Gastrocnemius medialis (tissue), 4 donors: Measurements from ENCODE around the gene PRDX6. TPM values are rescaled to one million over a fixed set of nuclear protein-coding genes. Genes with fewer than 3 reads are reported as not detected.

Experiments
- ATAC-seq, 2 donors: fragments of 150-250 bp; one replicate each; pipeline ENCODE4 v1.9.1; 2016
- DNase-seq, 2 donors: peaks; one replicate each; pipeline ENCODE4 v3.0.0-alpha.2; 2019
- H3K27ac ChIP-seq, 4 donors: fragments of 200-600 bp; sonication (generic); 1 replicate in 1 of 4; 2 replicates in 3 of 4; pipeline ENCODE4 v1.5.1; 2016 to 2018; ENCODE audit warnings: mild to moderate bottlenecking in 2 of 4, moderate library complexity in 1 of 4
- H3K27me3 ChIP-seq, 3 donors: fragments of 200-600 bp; sonication (generic) in 2 of 3; 1 replicate in 1 of 3; 2 replicates in 2 of 3; pipeline versions ENCODE4 v1.5.1 to v1.6.0; 2016 to 2019; ENCODE audit warnings: mild to moderate bottlenecking in 1 of 3, moderate library complexity in 1 of 3
- H3K36me3 ChIP-seq, 2 donors: fragments of 200-600 bp; sonication (generic) in 1 of 2; one replicate each; pipeline ENCODE4 v1.5.1; 2017 to 2018
- H3K4me1 ChIP-seq, 2 donors: fragments of 200-600 bp; sonication (generic) in 1 of 2; one replicate each; pipeline ENCODE4 v1.5.1; 2016 to 2017; ENCODE audit warnings: mild to moderate bottlenecking in 2 of 2
- H3K4me3 ChIP-seq, 4 donors: fragments of 200-600 bp; sonication (generic) in 3 of 4; 1 replicate in 1 of 4; 2 replicates in 3 of 4; pipeline ENCODE4 v1.5.1; 2016 to 2019; ENCODE audit warnings: mild to moderate bottlenecking in 2 of 4
- H3K9me3 ChIP-seq, 3 donors: fragments of 200-600 bp; sonication (generic) in 2 of 3; 1 replicate in 1 of 3; 2 replicates in 2 of 3; pipeline ENCODE4 v1.5.1; 2016 to 2019
- POLR2A ChIP-seq, 2 donors: fragments of 450-650 bp; IDR thresholded peaks; one replicate each; pipeline ENCODE4 v1.6.1; 2017; ENCODE audit warnings: antibody characterized with exemption in 2 of 2, mild to moderate bottlenecking in 2 of 2, moderate library complexity in 2 of 2
- in situ Hi-C, 4 donors: fragments of 200-750 bp; cut with MboI; loops; one replicate each; pipeline versions ENCODE4 v1.15.0 to v1.8.0; 2017; ENCODE audit warnings: low sequenced_read_pairs in 4 of 4
- intact Hi-C: fragments of 100-400 bp; cut with DNase I; formaldehyde crosslinking; loops from one replicate; pipeline ENCODE4 v1.15.1; 2023; ENCODE audit warnings: low total_unique reads
- total RNA-seq, 4 donors: library from RNA; depleted of rRNA; stranded (reverse); fragments of >200 nt; gene quantifications; one replicate each; pipeline versions ENCODE4 v1.1.0 to v1.2.3, GENCODE V29; 2016
- TF ChIP-seq, protein P1 (sequence below), 5 experiments: fragments of 450-650 bp in 3 of 5; fragments of 200-600 bp in 2 of 5; sonication (generic) in 2 of 5; IDR thresholded peaks in 4 of 5; conservative IDR thresholded peaks in 1 of 5; 1 replicate in 4 of 5; 2 replicates in 1 of 5; pipeline ENCODE4 v1.5.1; 2016 to 2019; ENCODE audit warnings: antibody characterized with exemption in 5 of 5, mild to moderate bottlenecking in 3 of 5, moderate library complexity in 3 of 5

Gene PRDX6
- total RNA-seq, 4 donors from 2014 or later: 493 to 573 (median 554) TPM

DNA sequence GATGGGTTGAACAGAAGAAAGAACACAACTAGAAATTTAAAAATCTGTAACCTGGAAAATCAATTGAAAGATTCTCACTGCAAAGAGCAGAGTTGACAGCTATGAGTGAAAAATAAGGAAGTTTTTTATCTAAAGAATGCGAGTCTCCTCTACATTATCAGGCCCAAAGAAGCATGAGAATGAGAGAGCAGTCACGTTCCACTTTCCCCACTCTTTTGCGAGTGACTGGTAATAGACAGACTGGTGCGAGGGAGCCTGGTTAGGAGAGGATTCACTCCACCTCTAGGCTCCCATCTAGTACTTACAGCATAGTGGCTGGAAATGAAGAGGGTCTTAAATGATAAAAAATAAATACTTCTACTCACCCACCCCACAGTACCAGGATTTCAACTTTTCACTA lies 52.0 kb downstream of the PRDX6 start:
- Histone ChIP-seq H3K27me3 (no peaks in the 10 kb centered on the region), H3K36me3 (no peaks in the 10 kb centered on the region), H3K4me1 (peaks cover 0 to 9% of the 10 kb centered on the region in 2 donors), H3K4me3 (no peak overlapping the region), H3K27ac (no peak overlapping the region), H3K9me3 (no peaks in the 10 kb centered on the region)
- in situ Hi-C loops: no loop called here
- TF ChIP-seq POLR2A (IDR thresholded peaks at IDR 0.05): no peak
- TF ChIP-seq, protein P1, sequence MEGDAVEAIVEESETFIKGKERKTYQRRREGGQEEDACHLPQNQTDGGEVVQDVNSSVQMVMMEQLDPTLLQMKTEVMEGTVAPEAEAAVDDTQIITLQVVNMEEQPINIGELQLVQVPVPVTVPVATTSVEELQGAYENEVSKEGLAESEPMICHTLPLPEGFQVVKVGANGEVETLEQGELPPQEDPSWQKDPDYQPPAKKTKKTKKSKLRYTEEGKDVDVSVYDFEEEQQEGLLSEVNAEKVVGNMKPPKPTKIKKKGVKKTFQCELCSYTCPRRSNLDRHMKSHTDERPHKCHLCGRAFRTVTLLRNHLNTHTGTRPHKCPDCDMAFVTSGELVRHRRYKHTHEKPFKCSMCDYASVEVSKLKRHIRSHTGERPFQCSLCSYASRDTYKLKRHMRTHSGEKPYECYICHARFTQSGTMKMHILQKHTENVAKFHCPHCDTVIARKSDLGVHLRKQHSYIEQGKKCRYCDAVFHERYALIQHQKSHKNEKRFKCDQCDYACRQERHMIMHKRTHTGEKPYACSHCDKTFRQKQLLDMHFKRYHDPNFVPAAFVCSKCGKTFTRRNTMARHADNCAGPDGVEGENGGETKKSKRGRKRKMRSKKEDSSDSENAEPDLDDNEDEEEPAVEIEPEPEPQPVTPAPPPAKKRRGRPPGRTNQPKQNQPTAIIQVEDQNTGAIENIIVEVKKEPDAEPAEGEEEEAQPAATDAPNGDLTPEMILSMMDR (IDR thresholded peaks at IDR 0.05 in 4 of 5, conservative IDR thresholded peaks at IDR 0.05 in 1 of 5): no peak
- ATAC-seq (no peak), DNase-seq (no peak)
- intact Hi-C loops: no loop called here

DNA sequence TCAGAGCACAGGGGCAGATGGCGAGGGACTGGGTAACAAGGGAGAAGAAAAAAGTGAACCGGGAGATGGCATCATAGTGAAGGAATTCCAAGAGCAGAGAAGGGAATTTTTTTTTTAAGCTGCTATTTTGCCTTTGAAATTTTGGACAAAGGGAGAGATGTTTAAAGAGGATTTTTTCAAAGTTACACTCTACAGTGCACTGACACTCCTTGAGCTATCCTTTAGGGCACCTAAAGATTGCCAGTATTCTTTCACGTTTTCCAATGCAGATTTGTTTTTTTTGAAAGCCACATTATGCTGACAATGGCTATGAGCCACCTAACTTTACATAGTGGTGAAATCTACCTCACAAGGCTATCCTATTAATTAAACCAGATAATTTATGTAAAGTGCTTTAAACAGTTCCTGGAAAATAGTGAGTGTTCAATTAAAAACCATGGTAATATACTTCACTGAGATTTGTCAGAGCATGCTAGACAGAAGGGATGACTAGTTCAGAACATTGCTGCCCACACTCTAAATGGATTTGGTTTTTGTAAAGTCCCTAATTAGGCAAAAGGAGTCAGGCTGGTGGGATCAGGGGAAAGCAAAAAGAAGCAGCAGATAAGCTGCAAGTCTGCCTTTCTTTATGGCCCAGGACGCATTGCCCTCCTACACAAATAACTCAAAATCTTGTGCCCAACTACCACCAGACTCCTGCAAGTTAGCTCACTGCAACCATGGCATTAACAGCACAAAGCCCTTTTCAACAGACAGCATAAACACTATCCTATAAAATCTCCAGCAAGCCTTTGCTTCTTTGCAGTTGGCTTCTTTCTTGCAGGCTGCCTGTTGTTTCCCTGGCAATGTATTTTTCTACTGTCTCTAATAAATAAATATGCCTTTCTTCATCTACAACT lies 53.9 kb downstream of the PRDX6 start:
- intact Hi-C loops (no loop called here), in situ Hi-C loops (no loop called here)
- no peak for ATAC-seq
- Histone ChIP-seq H3K9me3 (no peaks in the 10 kb centered on the region), H3K4me3 (no peak overlapping the region), H3K27me3 (no peaks in the 10 kb centered on the region), H3K36me3 (no peaks in the 10 kb centered on the region), H3K27ac (no peak overlapping the region), H3K4me1 (peaks cover 0 to 9% of the 10 kb centered on the region in 2 donors)
- TF ChIP-seq POLR2A (IDR thresholded peaks at IDR 0.05): no peak
- TF ChIP-seq, protein P1 (IDR thresholded peaks at IDR 0.05 in 4 of 5, conservative IDR thresholded peaks at IDR 0.05 in 1 of 5): no peak
- DNase-seq: no peak

DNA sequence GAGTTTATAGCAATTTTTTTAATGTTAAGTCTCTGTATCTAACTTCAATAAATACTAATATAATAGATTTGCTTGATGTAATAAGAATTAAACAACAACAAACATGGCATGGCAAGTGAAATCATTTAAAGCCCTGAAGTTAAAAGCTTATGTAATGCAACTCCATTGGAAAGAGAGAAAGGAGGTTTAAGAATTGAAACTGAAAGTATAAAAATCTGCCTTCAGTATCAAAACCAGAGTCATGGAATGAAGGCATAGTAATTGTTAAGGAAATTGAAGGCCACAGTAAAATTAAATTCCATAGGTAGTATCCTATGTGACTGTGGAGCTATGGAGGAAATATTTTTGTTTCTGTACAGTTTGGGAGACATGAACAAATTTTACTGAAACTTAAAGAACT lies 55.1 kb downstream of the PRDX6 start:
- H3K27me3 ChIP-seq: no peaks in the 10 kb centered on the region
- H3K9me3 ChIP-seq: no peaks in the 10 kb centered on the region
- no peak for DNase-seq
- TF ChIP-seq, protein P1 (IDR thresholded peaks at IDR 0.05 in 4 of 5, conservative IDR thresholded peaks at IDR 0.05 in 1 of 5): no peak
- no peak for TF ChIP-seq POLR2A (IDR thresholded peaks at IDR 0.05)
- no peak for ATAC-seq
- H3K36me3 ChIP-seq: no peaks in the 10 kb centered on the region
- no peak overlapping the region for H3K4me3 ChIP-seq
- peaks cover 0 to 2% of the 10 kb centered on the region in 2 donors for H3K4me1 ChIP-seq
- H3K27ac ChIP-seq: no peak overlapping the region
- in situ Hi-C loops: no loop called here
- intact Hi-C loops: no loop called here

- Histone ChIP-seq H3K27me3 (no peaks in the 10 kb centered on the region), H3K4me3 (no peak overlapping the region), H3K9me3 (no peaks in the 10 kb centered on the region), H3K27ac (no peak overlapping the region), H3K36me3 (no peaks in the 10 kb centered on the region), H3K4me1 (no peaks in the 10 kb centered on the region)
- in situ Hi-C loops (no loop called here), intact Hi-C loops (no loop called here)
- ATAC-seq (no peak), DNase-seq (no peak)
- TF ChIP-seq POLR2A (IDR thresholded peaks at IDR 0.05): no peak
- TF ChIP-seq, protein P1 (IDR thresholded peaks at IDR 0.05 in 4 of 5, conservative IDR thresholded peaks at IDR 0.05 in 1 of 5): no peak
These were observed 59.1 kb downstream of the PRDX6 start for GRCh38 chr1:173536223-173536622.

Other genes starting within 250 kb of the PRDX6 start
- gene SLC9C2, start 125.7 kb downstream of the PRDX6 start, total RNA-seq: not detected
- gene TEX50, start 158.0 kb downstream of the PRDX6 start, total RNA-seq: not detected
- not detected for gene ANKRD45, start 192.5 kb downstream of the PRDX6 start, total RNA-seq
- 10 to 100 TPM; 15.9 to 23.9 (median 23.4) TPM for gene KLHL20, start 237.6 kb downstream of the PRDX6 start, total RNA-seq